Measurements from ENCODE around the gene ACTN1. TPM values are rescaled to one million over a fixed set of nuclear protein-coding genes. Genes with fewer than 3 reads are reported as not detected.
A peak's percentile ranks its signal among the peaks of the same experiment; 100 is the strongest.

ACTN1 gene
- total RNA-seq, 4 donors from 2014 or later: 48.1 to 90.4 (median 64.8) TPM

- H3K4me3 ChIP-seq (replicated peaks in 1 of 3): no peak overlapping the region
- no peaks in the 10 kb centered on the region for H3K9me3 ChIP-seq
- no peaks in the 10 kb centered on the region for H3K27me3 ChIP-seq
- 60 to 78% methylated on average over 8 to 10 of the region's 12 CpGs for WGBS, 2 donors
- TF ChIP-seq POLR2A (IDR thresholded peaks at IDR 0.05): no peak
- TF ChIP-seq CTCF (IDR thresholded peaks at IDR 0.05): no peak
- DNase-seq: no peak
- no peaks in the 10 kb centered on the region for H3K4me1 ChIP-seq
- intact Hi-C loops (cut with DNase I): no loop called here
- no peaks in the 10 kb centered on the region for H3K36me3 ChIP-seq
- H3K27ac ChIP-seq: no peak overlapping the region
Measured at GRCh38 chr14:68929623-68930307, 49.3 kb downstream of the ACTN1 start.

- Histone ChIP-seq H3K4me1 (no peaks in the 10 kb centered on the region), H3K4me3 (replicated peaks in 1 of 3) (no peak overlapping the region), H3K27me3 (no peaks in the 10 kb centered on the region), H3K27ac (peak overlapping the region in 1 of 3 donors; percentile 28), H3K36me3 (no peaks in the 10 kb centered on the region), H3K9me3 (no peaks in the 10 kb centered on the region)
- no peak for DNase-seq
- 88 to 91% methylated on average over 20 of the region's 22 CpGs for WGBS, 2 donors
- no peak for TF ChIP-seq CTCF (IDR thresholded peaks at IDR 0.05)
- no peak for TF ChIP-seq POLR2A (IDR thresholded peaks at IDR 0.05)
- intact Hi-C loops (cut with DNase I): no loop called here
Measured at GRCh38 chr14:68928770-68929550, 50.1 kb downstream of the ACTN1 start.

- H3K36me3 ChIP-seq: no peaks in the 10 kb centered on the region
- H3K27me3 ChIP-seq: no peaks in the 10 kb centered on the region
- TF ChIP-seq CTCF (IDR thresholded peaks at IDR 0.05): no peak
- no peak for TF ChIP-seq POLR2A (IDR thresholded peaks at IDR 0.05)
- no peaks in the 10 kb centered on the region for H3K9me3 ChIP-seq
- intact Hi-C loops (cut with DNase I): no loop called here
- peak overlapping the region in 1 of 3 donors; percentile 28 for H3K27ac ChIP-seq
- H3K4me3 ChIP-seq (replicated peaks in 1 of 3): no peak overlapping the region
- 70 to 74% methylated on average over 9 of the region's 9 CpGs for WGBS, 2 donors
- no peak for DNase-seq
- H3K4me1 ChIP-seq: no peaks in the 10 kb centered on the region
Measured at GRCh38 chr14:68927956-68928675, 51.0 kb downstream of the ACTN1 start.

GRCh38 chr14:68927089-68927488, 52.0 kb downstream of the ACTN1 start:
- Histone ChIP-seq H3K4me1 (no peaks in the 10 kb centered on the region), H3K9me3 (no peaks in the 10 kb centered on the region), H3K4me3 (replicated peaks in 1 of 3) (no peak overlapping the region), H3K27me3 (no peaks in the 10 kb centered on the region), H3K27ac (no peak overlapping the region), H3K36me3 (no peaks in the 10 kb centered on the region)
- no peak for TF ChIP-seq POLR2A (IDR thresholded peaks at IDR 0.05)
- WGBS, 2 donors: 86 to 100% methylated on average over 3 of the region's 3 CpGs
- intact Hi-C loops (cut with DNase I): no loop called here
- no peak for DNase-seq

GRCh38 chr14:68926236-68926635, 52.9 kb downstream of the ACTN1 start:
- no peaks in the 10 kb centered on the region for H3K9me3 ChIP-seq
- no peaks in the 10 kb centered on the region for H3K36me3 ChIP-seq
- 67 to 95% methylated on average over 1 of the region's 1 CpG for WGBS, 2 donors
- no peak overlapping the region for H3K27ac ChIP-seq
- DNase-seq: no peak
- TF ChIP-seq CTCF (IDR thresholded peaks at IDR 0.05): peak in 1 of 6 experiments; percentile 14
- TF ChIP-seq POLR2A (IDR thresholded peaks at IDR 0.05): no peak
- no peak overlapping the region for H3K4me3 ChIP-seq (replicated peaks in 1 of 3)
- no peaks in the 10 kb centered on the region for H3K27me3 ChIP-seq
- intact Hi-C loops (cut with DNase I): no loop called here
- H3K4me1 ChIP-seq: no peaks in the 10 kb centered on the region
